Measurements from ENCODE around the gene CEBPB.

GRCh38 chr20:50199703-50200102 is 9.1 kb downstream of the CEBPB start:
- TF ChIP-seq CTCF (IDR thresholded peaks at IDR 0.05) (no peak), POLR2A (IDR thresholded peaks at IDR 0.05) (no peak)

Measured in body of pancreas (tissue), 4 donors.